ENCODE data around the gene CFAP46.

DNA sequence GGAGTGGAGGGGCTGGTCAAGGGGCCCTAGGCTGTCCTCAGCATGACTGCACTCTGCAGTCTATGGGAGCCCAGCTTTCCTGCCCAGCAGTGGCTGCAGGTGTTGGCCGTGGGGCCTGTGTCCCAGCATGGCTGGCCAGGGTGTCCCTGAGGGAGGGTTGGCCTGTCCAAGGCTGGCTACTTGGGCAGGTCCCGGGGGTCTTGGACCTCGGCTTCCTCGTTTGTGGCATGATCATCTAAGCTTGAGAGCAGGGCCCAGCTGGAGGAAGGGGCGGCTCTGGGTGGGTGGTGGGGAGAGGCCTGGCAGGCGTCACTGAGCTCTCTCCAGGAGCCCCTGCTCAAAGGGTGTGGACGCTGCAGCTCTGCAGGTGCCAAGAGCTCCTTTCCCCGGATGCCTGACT, 43.7 kb upstream of the CFAP46 start:
- TF ChIP-seq ZNF274 (IDR thresholded peaks at IDR 0.05; ENCODE audit: low read depth, low read length) (no peak), SUZ12 (IDR thresholded peaks at IDR 0.05; ENCODE audit: extremely low read depth, insufficient read depth, insufficient read length) (no peak)
